Caco-2 (cell line): ENCODE measurements around the gene LMF1. TPM values are rescaled to one million over a fixed set of nuclear protein-coding genes. Genes with fewer than 3 reads are reported as not detected.

ENCODE experiments used
- BruUV-seq: library from RNA; stranded (reverse); fragments of 400-500 nt; replicated peaks from 2 replicates; lab custom pipeline; 2021; lab: Mats Ljungman, UMichigan
- CTCF ChIA-PET: fragments of 300-600 bp; sonication (Branson Sonifier 250); formaldehyde crosslinking; loops from one replicate; lab custom pipeline; 2022; ENCODE audit warnings: antibody characterized with exemption; lab: Charles Lee
- POLR2A ChIA-PET: fragments of 300-600 bp; sonication (Branson Sonifier 250); formaldehyde crosslinking; loops from one replicate; lab custom pipeline; 2022; ENCODE audit warnings: antibody characterized with exemption; lab: Charles Lee
- DNase-seq, 2 experiments: peaks; one replicate each; pipeline versions ENCODE4 v3.0.0 to v3.0.0-alpha.2; 2020 to 2022
- H3K27me3 ChIP-seq: replicated peaks from 2 replicates; pipeline ENCODE4 v1.6.0; 2011; ENCODE audit warnings: low read length; ENCODE audit not compliant: control insufficient read depth, insufficient read depth
- H3K36me3 ChIP-seq: 2 replicates; pipeline ENCODE4 v1.5.1; 2011; ENCODE audit warnings: low read length; ENCODE audit not compliant: control insufficient read depth, insufficient read depth
- H3K4me1 ChIP-seq: fragments of 250-450 bp; sonication (Bioruptor Pico); 2 replicates; pipeline ENCODE4 v1.5.1; 2020; ENCODE audit warnings: mild to moderate bottlenecking
- H3K4me3 ChIP-seq: 2 replicates; pipeline ENCODE4 v1.5.1; 2011; ENCODE audit warnings: low read depth, mild to moderate bottlenecking, control low read depth, low read length
- H3K9me3 ChIP-seq: fragments of 250-450 bp; sonication (Bioruptor Pico); 2 replicates; pipeline ENCODE4 v1.5.1; 2020; ENCODE audit warnings: mild to moderate bottlenecking, moderate library complexity
- H3K27ac Mint-ChIP-seq: one replicate; pipeline ENCODE4 v1.8.0; 2022; ENCODE audit warnings: mixed read lengths; ENCODE audit not compliant: unreplicated experiment
- H3K27me3 Mint-ChIP-seq: one replicate; pipeline ENCODE4 v1.8.0; 2022; ENCODE audit warnings: mixed read lengths; ENCODE audit not compliant: insufficient read depth, unreplicated experiment
- H3K36me3 Mint-ChIP-seq: one replicate; pipeline ENCODE4 v1.8.0; 2022; ENCODE audit warnings: mild to moderate bottlenecking, mixed read lengths; ENCODE audit not compliant: insufficient read depth, unreplicated experiment
- H3K4me1 Mint-ChIP-seq: one replicate; pipeline ENCODE4 v1.8.0; 2022; ENCODE audit warnings: low read depth, mixed read lengths; ENCODE audit not compliant: unreplicated experiment
- H3K4me3 Mint-ChIP-seq: one replicate; pipeline ENCODE4 v1.8.0; 2022; ENCODE audit warnings: mild to moderate bottlenecking, moderate library complexity, mixed read lengths; ENCODE audit not compliant: unreplicated experiment
- H3K9me3 Mint-ChIP-seq: one replicate; pipeline ENCODE4 v1.8.0; 2022; ENCODE audit warnings: mixed read lengths; ENCODE audit not compliant: unreplicated experiment
- intact Hi-C: fragments of 100-400 bp; cut with micrococcal nuclease; formaldehyde crosslinking; loops from one replicate; pipeline ENCODE4 v1.10.0; 2022; ENCODE audit not compliant: unreplicated experiment
- total RNA-seq: library from RNA; stranded (reverse); gene quantifications from 2 replicates; pipeline ENCODE4 v1.2.3, GENCODE V29; 2022
- TF ChIP-seq, protein P1 (sequence below), 2 experiments: fragments of 200-600 bp in 1 of 2; IDR thresholded peaks; 1 replicate in 1 of 2; 2 replicates in 1 of 2; pipeline versions ENCODE4 v1.5.1 to v1.8.0; 2011 to 2022; ENCODE audit warnings: antibody characterized with exemption in 1 of 2, control low read depth in 1 of 2, inconsistent platforms in 1 of 2, low read depth in 1 of 2, low read length in 1 of 2, mild to moderate bottlenecking in 1 of 2, moderate library complexity in 1 of 2; ENCODE audit not compliant: insufficient read depth in 1 of 2, severe bottlenecking in 1 of 2, unreplicated experiment in 1 of 2

LMF1 gene
- total RNA-seq, 1 experiment from 2014 or later, result 12.3 TPM

DNA sequence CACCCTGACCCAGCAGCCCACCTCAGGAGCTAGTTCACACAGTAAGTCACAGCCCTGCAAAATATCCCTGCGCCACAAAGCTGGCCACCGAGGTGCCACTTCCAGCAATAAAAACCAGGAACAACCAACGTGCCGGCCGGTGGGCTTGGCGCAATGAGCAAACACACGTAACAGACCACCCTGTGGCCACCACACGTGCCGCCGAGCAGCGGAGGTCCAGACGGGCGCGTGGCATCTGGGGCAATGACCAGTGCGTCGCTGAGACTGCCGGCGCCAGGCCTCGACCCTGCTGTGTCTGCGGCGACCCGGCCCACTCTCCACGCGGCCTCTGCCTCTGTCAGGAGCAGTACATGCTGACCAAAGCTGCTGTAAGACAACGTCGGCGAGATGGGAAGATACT, 31.5 kb downstream of the LMF1 start:
- Mint-ChIP-seq H3K36me3 (no peaks in the 10 kb centered on the region), H3K4me1 (no peaks in the 10 kb centered on the region), H3K9me3 (peaks cover 11% of the 10 kb centered on the region), H3K4me3 (no peak overlapping the region), H3K27me3 (no peaks in the 10 kb centered on the region), H3K27ac (no peak overlapping the region)
- Histone ChIP-seq H3K9me3 (no peaks in the 10 kb centered on the region), H3K4me1 (no peaks in the 10 kb centered on the region), H3K27me3 (no peaks in the 10 kb centered on the region), H3K4me3 (no peak overlapping the region), H3K36me3 (no peaks in the 10 kb centered on the region)
- ChIA-PET POLR2A (no interaction called here), CTCF (no interaction called here)
- DNase-seq, result no peak
- intact Hi-C loops, result no loop called here
- no TSS peak for BruUV-seq
- TF ChIP-seq, protein P1, sequence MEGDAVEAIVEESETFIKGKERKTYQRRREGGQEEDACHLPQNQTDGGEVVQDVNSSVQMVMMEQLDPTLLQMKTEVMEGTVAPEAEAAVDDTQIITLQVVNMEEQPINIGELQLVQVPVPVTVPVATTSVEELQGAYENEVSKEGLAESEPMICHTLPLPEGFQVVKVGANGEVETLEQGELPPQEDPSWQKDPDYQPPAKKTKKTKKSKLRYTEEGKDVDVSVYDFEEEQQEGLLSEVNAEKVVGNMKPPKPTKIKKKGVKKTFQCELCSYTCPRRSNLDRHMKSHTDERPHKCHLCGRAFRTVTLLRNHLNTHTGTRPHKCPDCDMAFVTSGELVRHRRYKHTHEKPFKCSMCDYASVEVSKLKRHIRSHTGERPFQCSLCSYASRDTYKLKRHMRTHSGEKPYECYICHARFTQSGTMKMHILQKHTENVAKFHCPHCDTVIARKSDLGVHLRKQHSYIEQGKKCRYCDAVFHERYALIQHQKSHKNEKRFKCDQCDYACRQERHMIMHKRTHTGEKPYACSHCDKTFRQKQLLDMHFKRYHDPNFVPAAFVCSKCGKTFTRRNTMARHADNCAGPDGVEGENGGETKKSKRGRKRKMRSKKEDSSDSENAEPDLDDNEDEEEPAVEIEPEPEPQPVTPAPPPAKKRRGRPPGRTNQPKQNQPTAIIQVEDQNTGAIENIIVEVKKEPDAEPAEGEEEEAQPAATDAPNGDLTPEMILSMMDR (IDR thresholded peaks at IDR 0.05; ENCODE audit: insufficient read depth in 1 of 2, low read depth in 1 of 2, low read length in 1 of 2, severe bottlenecking in 1 of 2, unreplicated experiment in 1 of 2), result no peak

DNA sequence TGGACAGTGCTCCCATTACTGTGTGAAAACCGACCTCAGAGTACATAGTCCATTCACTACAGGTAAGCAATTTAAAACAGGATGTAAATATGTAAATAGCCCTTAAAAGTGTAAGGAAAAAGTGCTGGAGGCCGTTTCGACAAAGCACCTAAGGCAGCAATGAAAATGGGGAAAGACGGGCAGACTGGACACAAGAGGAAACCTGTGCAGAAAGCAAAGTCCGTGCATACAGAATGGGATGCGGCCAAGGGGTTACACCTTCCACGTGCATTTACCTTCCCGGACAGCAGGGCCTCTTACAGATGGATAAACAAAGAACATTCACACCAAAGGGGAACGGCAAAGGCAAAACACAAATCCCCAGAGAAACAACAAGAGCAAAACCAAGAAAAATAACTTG, 32.0 kb downstream of the LMF1 start:
- CTCF ChIA-PET, result no interaction called here

DNA sequence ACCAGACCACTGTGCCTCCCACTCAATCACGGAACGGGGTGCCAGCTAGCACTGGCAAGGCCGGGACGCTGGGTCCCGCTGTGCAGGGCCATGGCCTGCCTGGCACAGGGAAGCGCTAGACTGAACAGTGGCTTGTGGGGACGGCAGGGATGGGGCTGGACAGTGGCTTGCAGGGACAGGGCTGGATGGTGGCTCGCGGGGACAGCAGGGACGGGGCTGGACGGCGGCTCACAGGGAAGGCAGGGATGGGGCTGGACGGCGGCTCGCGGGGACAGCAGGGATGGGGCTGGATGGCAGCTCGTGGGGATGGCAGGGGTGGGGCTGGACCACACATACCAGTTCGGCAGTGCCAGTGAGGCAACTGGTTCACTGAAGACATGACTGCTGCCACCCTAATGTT, 32.6 kb downstream of the LMF1 start:
- Mint-ChIP-seq H3K9me3 (peaks cover 11% of the 10 kb centered on the region), H3K4me3 (no peak overlapping the region), H3K4me1 (no peaks in the 10 kb centered on the region), H3K27ac (no peak overlapping the region), H3K36me3 (no peaks in the 10 kb centered on the region), H3K27me3 (no peaks in the 10 kb centered on the region)
- Histone ChIP-seq H3K27me3 (no peaks in the 10 kb centered on the region), H3K9me3 (no peaks in the 10 kb centered on the region), H3K36me3 (no peaks in the 10 kb centered on the region), H3K4me1 (no peaks in the 10 kb centered on the region), H3K4me3 (no peak overlapping the region)
- DNase-seq, result no peak
- BruUV-seq, result no TSS peak
- intact Hi-C loops, result no loop called here
- ChIA-PET CTCF (no interaction called here), POLR2A (no interaction called here)
- TF ChIP-seq, protein P1 (IDR thresholded peaks at IDR 0.05; ENCODE audit: insufficient read depth in 1 of 2, low read depth in 1 of 2, low read length in 1 of 2, severe bottlenecking in 1 of 2, unreplicated experiment in 1 of 2), result no peak

More for the DNA sequence above, 32.0 kb downstream of the LMF1 start:
- Mint-ChIP-seq H3K27ac (no peak overlapping the region), H3K9me3 (peaks cover 11% of the 10 kb centered on the region), H3K27me3 (no peaks in the 10 kb centered on the region), H3K36me3 (no peaks in the 10 kb centered on the region), H3K4me1 (no peaks in the 10 kb centered on the region), H3K4me3 (no peak overlapping the region)
- POLR2A ChIA-PET, result no interaction called here
- Histone ChIP-seq H3K4me1 (no peaks in the 10 kb centered on the region), H3K9me3 (no peaks in the 10 kb centered on the region), H3K4me3 (no peak overlapping the region), H3K36me3 (no peaks in the 10 kb centered on the region), H3K27me3 (no peaks in the 10 kb centered on the region)
- BruUV-seq, result no TSS peak
- TF ChIP-seq, protein P1 (IDR thresholded peaks at IDR 0.05; ENCODE audit: insufficient read depth in 1 of 2, low read depth in 1 of 2, low read length in 1 of 2, severe bottlenecking in 1 of 2, unreplicated experiment in 1 of 2), result no peak
- no peak for DNase-seq
- intact Hi-C loops, result no loop called here
